H1 (cell line): ENCODE measurements around the gene ABHD14A. TPM values are rescaled to one million over a fixed set of nuclear protein-coding genes. Genes with fewer than 3 reads are reported as not detected.

Source experiments
- CTCF ChIA-PET: fragments of 300-600 bp; sonication (Branson Sonifier 250); formaldehyde crosslinking; loops from one replicate; lab custom pipeline; 2021; ENCODE audit not compliant: partially characterized antibody; lab: Charles Lee
- POLR2A ChIA-PET: fragments of 300-600 bp; sonication (Branson Sonifier 250); formaldehyde crosslinking; loops from one replicate; lab custom pipeline; 2021; ENCODE audit warnings: inconsistent platforms; ENCODE audit not compliant: partially characterized antibody; lab: Charles Lee
- DNase-seq, 2 experiments: peaks; one replicate each; pipeline versions ENCODE4 v3.0.0 to v3.0.0-alpha.2; 2010 to 2022; ENCODE audit warnings: low spot score in 2 of 2, low read depth in 1 of 2, mixed read lengths in 1 of 2
- FAIRE-seq: peaks from 2 replicates; lab custom pipeline; 2011; peaks lifted over from hg19 to GRCh38; lab: Jason Lieb, UNC
- H2AFZ ChIP-seq: 2 replicates; pipeline ENCODE4 v1.8.1; 2012; ENCODE audit warnings: low read length, inconsistent platforms
- H2AK5ac ChIP-seq: 2 replicates; pipeline ENCODE4 v1.6.1; 2013; ENCODE audit warnings: low read depth, low read length
- H2BK120ac ChIP-seq: replicated peaks from 2 replicates; pipeline ENCODE3; 2013; ENCODE audit warnings: low read depth, low read length, inconsistent platforms
- H2BK12ac ChIP-seq: 2 replicates; pipeline ENCODE4 v1.6.1; 2013; ENCODE audit warnings: low read depth, low read length
- H2BK15ac ChIP-seq: 2 replicates; pipeline ENCODE4 v1.6.1; 2013; ENCODE audit warnings: low read length
- H2BK20ac ChIP-seq: 2 replicates; pipeline ENCODE4 v1.6.1; 2013; ENCODE audit warnings: low read length
- H2BK5ac ChIP-seq: 2 replicates; pipeline ENCODE4 v1.6.1; 2013; ENCODE audit warnings: low read depth, low read length
- H3K14ac ChIP-seq: 2 replicates; pipeline ENCODE4 v1.6.1; 2013; ENCODE audit warnings: inconsistent platforms; ENCODE audit not compliant: insufficient read length
- H3K18ac ChIP-seq: 2 replicates; pipeline ENCODE4 v1.6.1; 2013; ENCODE audit warnings: low read length; ENCODE audit errors: extremely low read depth
- H3K23ac ChIP-seq: 2 replicates; pipeline ENCODE4 v1.6.1; 2013; ENCODE audit warnings: inconsistent platforms; ENCODE audit not compliant: insufficient read length
- H3K23me2 ChIP-seq: 2 replicates; pipeline ENCODE4 v1.6.1; 2013; ENCODE audit warnings: low read depth, low read length
- H3K27ac ChIP-seq: 2 replicates; pipeline ENCODE4 v1.6.1; 2011; ENCODE audit warnings: low read depth, low read length, inconsistent platforms
- H3K27me3 ChIP-seq, 4 experiments: replicated peaks in 1 of 4; 1 replicate in 1 of 4; 2 replicates in 3 of 4; pipeline versions ENCODE4 v1.6.1 to v1.8.1; 2011 to 2013; ENCODE audit warnings: low read length in 3 of 4, mild to moderate bottlenecking in 3 of 4, inconsistent platforms in 2 of 4, mixed read lengths in 2 of 4, moderate library complexity in 1 of 4; ENCODE audit not compliant: control insufficient read depth in 3 of 4, insufficient read depth in 3 of 4; ENCODE audit errors: extremely low read depth in 1 of 4
- H3K36me3 ChIP-seq, 4 experiments: 2 replicates each; pipeline versions ENCODE4 v1.6.1 to v1.8.1; 2011 to 2013; ENCODE audit warnings: mild to moderate bottlenecking in 4 of 4, low read length in 3 of 4, moderate library complexity in 2 of 4, control low read depth in 1 of 4, inconsistent platforms in 1 of 4; ENCODE audit not compliant: insufficient read depth in 4 of 4, control insufficient read depth in 2 of 4
- H3K4ac ChIP-seq: replicated peaks from 2 replicates; pipeline ENCODE3; 2013; ENCODE audit warnings: low read length, low read depth, mixed read lengths, inconsistent platforms; ENCODE audit not compliant: insufficient read length
- H3K4me1 ChIP-seq, 4 experiments: replicated peaks in 1 of 4; 1 replicate in 1 of 4; 2 replicates in 3 of 4; pipeline versions ENCODE4 v1.6.1 to v1.8.1; 2011 to 2013; ENCODE audit warnings: low read length in 3 of 4, inconsistent platforms in 2 of 4, mixed read lengths in 1 of 4; ENCODE audit not compliant: insufficient read depth in 4 of 4, control insufficient read depth in 3 of 4
- H3K4me2 ChIP-seq, 2 experiments: 2 replicates each; pipeline versions ENCODE4 v1.6.1 to v1.8.1; 2011 to 2013; ENCODE audit warnings: low read depth in 2 of 2, low read length in 2 of 2, control low read depth in 1 of 2, inconsistent platforms in 1 of 2, mild to moderate bottlenecking in 1 of 2; ENCODE audit not compliant: insufficient read depth in 1 of 2
- H3K4me3 ChIP-seq, 4 experiments: fragments of 200-600, 300-600 bp in 1 of 4; sonication (generic), shearing (Covaris generic), sonication (Bioruptor Twin) in 1 of 4; 2 replicates each; pipeline versions ENCODE4 v1.5.1 to v1.8.1; 2011 to 2016; ENCODE audit warnings: low read length in 4 of 4, low read depth in 3 of 4, control low read depth in 2 of 4, inconsistent platforms in 2 of 4, mild to moderate bottlenecking in 2 of 4, mixed read lengths in 1 of 4, moderate library complexity in 1 of 4; ENCODE audit not compliant: insufficient read depth in 2 of 4; ENCODE audit errors: extremely low read depth in 1 of 4
- H3K56ac ChIP-seq: replicated peaks from 2 replicates; pipeline ENCODE3; 2013; ENCODE audit warnings: low read depth, mild to moderate bottlenecking, mixed read lengths, low read length, inconsistent platforms; ENCODE audit not compliant: insufficient read length
- H3K79me1 ChIP-seq: 2 replicates; pipeline ENCODE4 v1.6.1; 2013; ENCODE audit warnings: low read depth, low read length, control low read depth
- H3K79me2 ChIP-seq, 2 experiments: 2 replicates each; pipeline versions ENCODE4 v1.6.1 to v1.8.1; 2012 to 2013; ENCODE audit warnings: low read length in 2 of 2, mild to moderate bottlenecking in 2 of 2, inconsistent platforms in 1 of 2; ENCODE audit not compliant: insufficient read depth in 2 of 2, control insufficient read depth in 1 of 2
- H3K9ac ChIP-seq, 4 experiments: replicated peaks in 1 of 4; 1 replicate in 1 of 4; 2 replicates in 3 of 4; pipeline versions ENCODE4 v1.6.1 to v1.8.1; 2011 to 2013; ENCODE audit warnings: low read depth in 3 of 4, low read length in 3 of 4, control low read depth in 2 of 4, mild to moderate bottlenecking in 2 of 4, moderate library complexity in 2 of 4, inconsistent platforms in 1 of 4; ENCODE audit errors: extremely low read depth in 1 of 4
- H3K9me3 ChIP-seq, 2 experiments: 2 replicates each; pipeline versions ENCODE4 v1.6.1 to v1.8.1; 2012 to 2013; ENCODE audit warnings: mild to moderate bottlenecking in 2 of 2, moderate library complexity in 2 of 2, control low read depth in 1 of 2, inconsistent platforms in 1 of 2, low read depth in 1 of 2, low read length in 1 of 2, mixed read lengths in 1 of 2; ENCODE audit not compliant: insufficient read depth in 2 of 2
- H4K20me1 ChIP-seq, 2 experiments: replicated peaks in 1 of 2; 2 replicates each; pipeline versions ENCODE3 to v1.8.1; 2011 to 2013; ENCODE audit warnings: inconsistent platforms in 2 of 2, low read length in 2 of 2, mild to moderate bottlenecking in 1 of 2; ENCODE audit not compliant: insufficient read depth in 2 of 2, control insufficient read depth in 1 of 2
- H4K5ac ChIP-seq: 2 replicates; pipeline ENCODE4 v1.6.1; 2013; ENCODE audit warnings: low read length, low read depth, mixed read lengths, inconsistent platforms; ENCODE audit not compliant: insufficient read length
- H4K8ac ChIP-seq: 2 replicates; pipeline ENCODE4 v1.8.0; 2013; ENCODE audit warnings: mild to moderate bottlenecking, moderate library complexity, low read length, inconsistent platforms; ENCODE audit not compliant: insufficient read depth; ENCODE audit errors: extremely low read depth
- H4K91ac ChIP-seq: replicated peaks from 2 replicates; pipeline ENCODE3; 2013; ENCODE audit warnings: low read length, mixed read lengths, inconsistent platforms; ENCODE audit not compliant: insufficient read length
- ASH2L ChIP-seq: fragments of 200-600, 300-600 bp; sonication (generic); IDR thresholded peaks from one replicate; pipeline ENCODE4 v1.7.1; 2017; ENCODE audit warnings: low read length
- EP300 ChIP-seq, 2 experiments: IDR thresholded peaks; 1 replicate in 1 of 2; 2 replicates in 1 of 2; pipeline ENCODE4 v1.6.1; 2011 to 2012; ENCODE audit warnings: low read depth in 2 of 2, low read length in 2 of 2, mild to moderate bottlenecking in 2 of 2, borderline replicate concordance in 1 of 2, inconsistent platforms in 1 of 2, moderate library complexity in 1 of 2
- JUN ChIP-seq: IDR thresholded peaks from 2 replicates; pipeline ENCODE4 v1.6.1; 2011; ENCODE audit warnings: low read depth, mild to moderate bottlenecking, improper control_type of control experiment, low read length
- JUND ChIP-seq: IDR thresholded peaks from 2 replicates; pipeline ENCODE4 v1.6.1; 2011; ENCODE audit warnings: mild to moderate bottlenecking, improper control_type of control experiment, low read length
- POLR2AphosphoS5 ChIP-seq: IDR thresholded peaks from 2 replicates; pipeline ENCODE4 v1.6.1; 2011; ENCODE audit warnings: low read depth, low read length
- WGBS, 2 experiments: shearing (Covaris generic) in 1 of 2; methylation state at CpG; one replicate each; pipeline versions ENCODE4 v1.1.6 to v1.1.7; 2013 to 2015; ENCODE audit warnings: low lambda C conversion rate in 2 of 2, mixed read lengths in 2 of 2, inconsistent platforms in 1 of 2, low coverage in 1 of 2, missing lambda C conversion rate in 1 of 2; ENCODE audit not compliant: insufficient replicate concordance in 2 of 2, insufficient coverage in 1 of 2, insufficient read length in 1 of 2; ENCODE audit errors: extremely low coverage in 1 of 2, missing lambda C conversion rate in 1 of 2; 5-methylcytosine and 5-hydroxymethylcytosine counted together
- polyA plus RNA-seq, 7 experiments: library from polyadenylated mRNA; depleted of rRNA in 3 of 7; stranded (reverse) in 5 of 7; unstranded in 2 of 7; fragments of >200 nt in 5 of 7; fragments of 200-250 nt in 2 of 7; gene quantifications; 1 replicate in 5 of 7; 2 replicates in 1 of 7; 4 replicates in 1 of 7; pipeline versions ENCODE4 v1.2.1 to v1.2.3, GENCODE V29; 2011 to 2013; ENCODE audit warnings: missing spikeins in 2 of 7, mixed read lengths in 2 of 7
- total RNA-seq: library from RNA; stranded (reverse); fragmentation: NEBNext Ultra II Directional; extraction: Animal tissue kit (Norgen Biotek cat#: 25700); gene quantifications from 2 replicates; pipeline ENCODE4 v1.2.1, GENCODE V29; 2021
- TF ChIP-seq, protein P1 (sequence below): IDR thresholded peaks from 2 replicates; pipeline ENCODE4 v1.6.1; 2012; ENCODE audit warnings: low read length, inconsistent platforms

ABHD14A gene
- total and polyA plus RNA-seq, 2 of the 8 experiments (the other 6 are each of a cell fraction or from before 2014, with no cell fraction given), result 4.6 to 9.8 TPM

DNA sequence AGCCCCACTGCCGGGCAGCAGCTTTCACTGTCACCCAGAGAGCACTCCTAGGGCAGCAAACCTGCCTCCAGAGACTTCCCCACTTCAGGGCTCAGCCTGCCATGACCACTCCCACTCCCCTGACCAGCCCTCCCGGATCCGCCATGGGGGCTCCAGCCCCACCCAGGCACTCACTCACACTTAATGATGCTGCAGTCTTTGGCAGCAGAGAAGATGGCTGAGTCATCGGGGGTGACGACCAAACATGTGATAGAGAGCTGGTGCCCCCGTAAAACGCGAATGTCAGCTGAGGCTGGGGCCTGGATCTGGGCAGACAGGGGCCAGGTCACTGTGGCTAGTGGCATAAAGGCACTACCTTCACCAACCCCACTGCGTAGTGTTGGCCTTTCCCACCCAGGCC is 37.9 kb upstream of the ABHD14A start:
- 95% methylated on average over 9 of the region's 9 CpGs; no CpG with 5 or more reads in 1 of the 2 experiments for WGBS, 2 experiments
- FAIRE-seq (no peak), DNase-seq (no peak)
- Histone ChIP-seq H2BK12ac (no peak overlapping the region), H2AFZ (no peak overlapping the region), H4K8ac (no peak overlapping the region; the same call in 1 of the 2 replicates), H2BK20ac (no peak overlapping the region), H3K36me3 (peaks cover 26 to 47% (median 41%) of the 10 kb centered on the region in 4 experiments), H3K4ac (no peak overlapping the region), H2BK120ac (no peak overlapping the region), H3K9me3 (no peaks in the 10 kb centered on the region), H2BK15ac (no peak overlapping the region), H3K27ac (no peak overlapping the region), H3K79me1 (peaks cover 12% of the 10 kb centered on the region), H4K20me1 (peaks cover 3 to 39% of the 10 kb centered on the region in 2 experiments), H3K23ac (no peak overlapping the region), H3K27me3 (no peaks in the 10 kb centered on the region), H3K56ac (no peak overlapping the region), H3K4me2 (no peak overlapping the region), H3K79me2 (peaks cover 0 to 30% of the 10 kb centered on the region in 2 experiments; a peak in 3 of 4 replicates), H3K4me1 (peaks cover 0 to 8% (median 4%) of the 10 kb centered on the region in 4 experiments; a peak in 5 of 7 replicates), H3K9ac (no peak overlapping the region), H3K4me3 (no peak overlapping the region), H3K18ac (no peak overlapping the region), H2BK5ac (no peak overlapping the region), H4K5ac (no peak overlapping the region), H2AK5ac (no peak overlapping the region), H4K91ac (no peak overlapping the region), H3K14ac (no peak overlapping the region), H3K23me2 (peaks cover 7% of the 10 kb centered on the region; the same call in 1 of the 2 replicates)
- ChIA-PET CTCF (interaction anchor here (1.1 to 1.4 kb wide), 2 partner anchors 14 to 61 kb away, joined by 3 read pairs; no protein-coding TSS in a partner anchor), POLR2A (interaction anchor here (1.3 to 2.0 kb wide), 4 partner anchors 10 to 59 kb away, joined by 3 to 5 read pairs (median 4); partner anchors contain the start of gene RPL29)
- TF ChIP-seq, protein P1, sequence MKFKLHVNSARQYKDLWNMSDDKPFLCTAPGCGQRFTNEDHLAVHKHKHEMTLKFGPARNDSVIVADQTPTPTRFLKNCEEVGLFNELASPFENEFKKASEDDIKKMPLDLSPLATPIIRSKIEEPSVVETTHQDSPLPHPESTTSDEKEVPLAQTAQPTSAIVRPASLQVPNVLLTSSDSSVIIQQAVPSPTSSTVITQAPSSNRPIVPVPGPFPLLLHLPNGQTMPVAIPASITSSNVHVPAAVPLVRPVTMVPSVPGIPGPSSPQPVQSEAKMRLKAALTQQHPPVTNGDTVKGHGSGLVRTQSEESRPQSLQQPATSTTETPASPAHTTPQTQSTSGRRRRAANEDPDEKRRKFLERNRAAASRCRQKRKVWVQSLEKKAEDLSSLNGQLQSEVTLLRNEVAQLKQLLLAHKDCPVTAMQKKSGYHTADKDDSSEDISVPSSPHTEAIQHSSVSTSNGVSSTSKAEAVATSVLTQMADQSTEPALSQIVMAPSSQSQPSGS, result no peak
- no peak for TF ChIP-seq JUN
- TF ChIP-seq JUND, result no peak
- no peak for TF ChIP-seq ASH2L
- no peak for TF ChIP-seq POLR2AphosphoS5
- TF ChIP-seq EP300 (IDR thresholded peaks at IDR 0.05; ENCODE audit: borderline replicate concordance in 1 of 2, low read depth in 2 of 2, low read length in 2 of 2), result no peak
